Panc1 (cell line): ENCODE measurements around the gene NDUFV2. TPM values are rescaled to one million over a fixed set of nuclear protein-coding genes. Genes with fewer than 3 reads are reported as not detected.

Experiments used
- ATAC-seq: fragments of 200-7000 bp; cut with Tn5 transposase; 2 replicates; pipeline ENCODE4 v1.9.1; 2020; ENCODE audit warnings: mild to moderate bottlenecking, moderate library complexity
- BruUV-seq: library from RNA; stranded (reverse); fragments of 400-500 nt; replicated peaks from 2 replicates; lab custom pipeline; 2021; lab: Mats Ljungman, UMichigan
- CTCF ChIA-PET: fragments of 300-600 bp; sonication (Branson Sonifier 250); formaldehyde crosslinking; loops from one replicate; lab custom pipeline; 2022; ENCODE audit warnings: antibody characterized with exemption; lab: Charles Lee
- POLR2A ChIA-PET: fragments of 300-600 bp; sonication (Branson Sonifier 250); formaldehyde crosslinking; loops from one replicate; lab custom pipeline; 2022; ENCODE audit warnings: antibody characterized with exemption; lab: Charles Lee
- DNase-seq: peaks from one replicate; pipeline ENCODE4 v3.0.0-alpha.2; 2010; ENCODE audit warnings: low read depth, low spot score
- H3K27ac ChIP-seq: 2 replicates; pipeline ENCODE4 v1.5.1; 2011; ENCODE audit warnings: mild to moderate bottlenecking, low read length, inconsistent platforms
- H3K27me3 ChIP-seq: fragments of 200-500 bp; sonication (Bioruptor generic); 2 replicates; pipeline ENCODE4 v1.6.0; 2014; ENCODE audit warnings: low read length, inconsistent platforms; ENCODE audit not compliant: control insufficient read depth, insufficient read depth
- H3K36me3 ChIP-seq: fragments of 200-500 bp; sonication (Bioruptor generic); 2 replicates; pipeline ENCODE4 v1.5.1; 2014; ENCODE audit warnings: inconsistent platforms, mild to moderate bottlenecking, low read length, moderate library complexity; ENCODE audit not compliant: control insufficient read depth, insufficient read depth
- H3K4me1 ChIP-seq: 2 replicates; pipeline ENCODE4 v1.5.1; 2011; ENCODE audit warnings: inconsistent platforms, mild to moderate bottlenecking, low read length, moderate library complexity; ENCODE audit not compliant: control insufficient read depth, insufficient read depth
- H3K4me3 ChIP-seq, 2 experiments: 2 replicates each; pipeline ENCODE4 v1.5.1; 2011 to 2012; ENCODE audit warnings: low read depth in 2 of 2, low read length in 2 of 2, mild to moderate bottlenecking in 2 of 2, inconsistent platforms in 1 of 2, moderate library complexity in 1 of 2
- H3K9me3 ChIP-seq: fragments of 200-500 bp; sonication (Bioruptor generic); 2 replicates; pipeline ENCODE4 v1.5.1; 2014; ENCODE audit warnings: low read depth, mild to moderate bottlenecking, inconsistent platforms, low read length, moderate library complexity; ENCODE audit not compliant: control insufficient read depth, insufficient read depth
- CTCF ChIP-seq: fragments of 450-650 bp; IDR thresholded peaks from 2 replicates; pipeline ENCODE4 v1.5.1; 2017; ENCODE audit warnings: mild to moderate bottlenecking
- POLR2AphosphoS5 ChIP-seq: IDR thresholded peaks from 2 replicates; pipeline ENCODE4 v1.6.1; 2012; ENCODE audit warnings: mild to moderate bottlenecking, low read depth, low read length, moderate library complexity
- SIN3A ChIP-seq: IDR thresholded peaks from 2 replicates; pipeline ENCODE4 v1.6.1; 2012; ENCODE audit warnings: low read depth, mild to moderate bottlenecking, low read length, moderate library complexity, borderline replicate concordance; ENCODE audit not compliant: insufficient read depth
- TCF7L2 ChIP-seq: IDR thresholded peaks from 2 replicates; pipeline ENCODE4 v1.6.1; 2011; ENCODE audit warnings: mild to moderate bottlenecking, low read depth, low read length, inconsistent platforms
- in situ Hi-C: cut with HindIII; loops from 2 replicates; pipeline ENCODE4 v1.10.0; 2016; ENCODE audit warnings: low sequenced_read_pairs, low pct_unique_long_range_greater_than_20kb
- intact Hi-C: fragments of 100-400 bp; cut with micrococcal nuclease; formaldehyde crosslinking; loops from one replicate; pipeline ENCODE4 v1.10.0; 2022; ENCODE audit not compliant: unreplicated experiment
- total RNA-seq: library from RNA; stranded (reverse); gene quantifications from one replicate; pipeline ENCODE4 v1.2.1, GENCODE V29; 2021; ENCODE audit not compliant: unreplicated experiment
- TF ChIP-seq, protein P1 (sequence below), 2 experiments: IDR thresholded peaks; 2 replicates each; pipeline ENCODE4 v1.6.1; 2011 to 2012; ENCODE audit warnings: low read depth in 2 of 2, control low read depth in 1 of 2, low read length in 1 of 2, mild to moderate bottlenecking in 1 of 2, moderate library complexity in 1 of 2; ENCODE audit not compliant: insufficient read depth in 1 of 2

The NDUFV2 gene
- total RNA-seq, 1 experiment from 2014 or later = 157 TPM

DNA sequence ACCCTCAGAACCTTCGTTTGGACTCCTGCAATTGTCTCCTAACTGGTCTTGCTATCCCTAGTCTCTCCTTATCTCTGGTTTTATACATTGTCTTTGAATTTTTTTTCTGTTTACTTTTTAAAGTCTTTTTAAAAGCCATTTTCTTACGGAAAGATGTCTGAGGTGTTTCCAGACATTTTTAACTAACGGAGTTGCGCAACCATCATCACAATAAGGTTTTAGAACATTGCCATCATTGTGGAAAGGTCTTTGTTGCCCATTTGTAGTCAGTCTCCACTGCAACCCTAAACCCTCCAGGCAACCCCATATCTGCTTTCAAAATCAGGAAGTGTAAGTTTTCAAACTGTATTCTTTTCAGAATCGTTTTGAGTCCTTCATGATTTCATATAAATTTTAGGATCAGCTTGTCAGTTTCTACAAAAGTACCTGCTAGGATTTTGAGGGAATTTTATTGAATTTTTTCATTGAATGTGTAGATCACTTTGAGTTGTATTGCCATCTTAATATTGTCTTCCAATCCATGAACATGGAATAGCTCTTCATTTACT, 80.4 kb downstream of the NDUFV2 start:
- POLR2A ChIA-PET = interaction anchor here (0.5 kb wide), 1 partner anchor 10 kb away, joined by 4 read pairs; no protein-coding TSS in a partner anchor
- in situ Hi-C loops (no loop called here), intact Hi-C loops (no loop called here)
- H3K4me1 ChIP-seq = peaks cover 3% of the 10 kb centered on the region; the same call in 1 of the 2 replicates
- H3K9me3 ChIP-seq = no peaks in the 10 kb centered on the region
- H3K4me3 ChIP-seq = no peak overlapping the region
- no peak overlapping the region for H3K27ac ChIP-seq
- ATAC-seq (no peak), DNase-seq (no peak)
- CTCF ChIA-PET = no interaction called here
- no peaks in the 10 kb centered on the region; the same call in 1 of the 2 replicates for H3K36me3 ChIP-seq
- no TSS peak for BruUV-seq
- no peaks in the 10 kb centered on the region for H3K27me3 ChIP-seq
- TF ChIP-seq POLR2AphosphoS5 (no peak), SIN3A (no peak), CTCF (no peak), TCF7L2 (no peak)
- TF ChIP-seq, protein P1, sequence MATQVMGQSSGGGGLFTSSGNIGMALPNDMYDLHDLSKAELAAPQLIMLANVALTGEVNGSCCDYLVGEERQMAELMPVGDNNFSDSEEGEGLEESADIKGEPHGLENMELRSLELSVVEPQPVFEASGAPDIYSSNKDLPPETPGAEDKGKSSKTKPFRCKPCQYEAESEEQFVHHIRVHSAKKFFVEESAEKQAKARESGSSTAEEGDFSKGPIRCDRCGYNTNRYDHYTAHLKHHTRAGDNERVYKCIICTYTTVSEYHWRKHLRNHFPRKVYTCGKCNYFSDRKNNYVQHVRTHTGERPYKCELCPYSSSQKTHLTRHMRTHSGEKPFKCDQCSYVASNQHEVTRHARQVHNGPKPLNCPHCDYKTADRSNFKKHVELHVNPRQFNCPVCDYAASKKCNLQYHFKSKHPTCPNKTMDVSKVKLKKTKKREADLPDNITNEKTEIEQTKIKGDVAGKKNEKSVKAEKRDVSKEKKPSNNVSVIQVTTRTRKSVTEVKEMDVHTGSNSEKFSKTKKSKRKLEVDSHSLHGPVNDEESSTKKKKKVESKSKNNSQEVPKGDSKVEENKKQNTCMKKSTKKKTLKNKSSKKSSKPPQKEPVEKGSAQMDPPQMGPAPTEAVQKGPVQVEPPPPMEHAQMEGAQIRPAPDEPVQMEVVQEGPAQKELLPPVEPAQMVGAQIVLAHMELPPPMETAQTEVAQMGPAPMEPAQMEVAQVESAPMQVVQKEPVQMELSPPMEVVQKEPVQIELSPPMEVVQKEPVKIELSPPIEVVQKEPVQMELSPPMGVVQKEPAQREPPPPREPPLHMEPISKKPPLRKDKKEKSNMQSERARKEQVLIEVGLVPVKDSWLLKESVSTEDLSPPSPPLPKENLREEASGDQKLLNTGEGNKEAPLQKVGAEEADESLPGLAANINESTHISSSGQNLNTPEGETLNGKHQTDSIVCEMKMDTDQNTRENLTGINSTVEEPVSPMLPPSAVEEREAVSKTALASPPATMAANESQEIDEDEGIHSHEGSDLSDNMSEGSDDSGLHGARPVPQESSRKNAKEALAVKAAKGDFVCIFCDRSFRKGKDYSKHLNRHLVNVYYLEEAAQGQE (IDR thresholded peaks at IDR 0.05; ENCODE audit: insufficient read depth in 1 of 2, low read depth in 2 of 2, low read length in 1 of 2) = no peak

Other genes with a start within 250 kb of the NDUFV2 start
- gene ANKRD12, start 34.1 kb downstream of the NDUFV2 start, total RNA-seq = 30.7 TPM
- gene TWSG1, start 232.1 kb downstream of the NDUFV2 start, total RNA-seq = 54.1 TPM